HG03280 (cell line): ENCODE measurements around the gene ARSH.
"Not testable (repeated sequence)": the region's sequence is repeated elsewhere in the genome, so short reads cannot be mapped to it uniquely, and the experiment has no call there.

Experiments used
- ATAC-seq: cut with Tn5 transposase; IDR thresholded peaks from one replicate; pipeline ENCODE4 v1.9.1; 2021; ENCODE audit warnings: mild to moderate bottlenecking, moderate library complexity; ENCODE audit not compliant: unreplicated experiment

The ARSH gene

GRCh38 chrX:3037218-3037617, 30.9 kb downstream of the ARSH start:
- ATAC-seq: no peak

GRCh38 chrX:3044196-3044595, 37.9 kb downstream of the ARSH start:
- no peak for ATAC-seq

GRCh38 chrX:3044671-3045070, 38.3 kb downstream of the ARSH start:
- no peak for ATAC-seq

GRCh38 chrX:3046253-3047240, 40.2 kb downstream of the ARSH start:
- ATAC-seq: no peak

GRCh38 chrX:3050523-3051175, 44.3 kb downstream of the ARSH start:
- ATAC-seq: not testable (repeated sequence)

- no peak for ATAC-seq
Observed at GRCh38 chrX:3052860-3053259, 46.5 kb downstream of the ARSH start.

- no peak for ATAC-seq
Observed at GRCh38 chrX:3066555-3066954, 60.2 kb downstream of the ARSH start.

GRCh38 chrX:3075959-3076358, 69.6 kb downstream of the ARSH start:
- no peak for ATAC-seq

- ATAC-seq: no peak
Observed at GRCh38 chrX:3076416-3076991, 70.2 kb downstream of the ARSH start.
